ACC112 (cell line): ENCODE measurements around the gene PRKN.

Experiments used
- H2AFZ ChIP-seq: fragments of 200-600 bp; sonication (generic); one replicate; pipeline ENCODE4 v1.6.0; 2017; ENCODE audit warnings: antibody characterized with exemption, low read length; ENCODE audit not compliant: unreplicated experiment
- H3K27ac ChIP-seq: fragments of 200-600 bp; sonication (generic); 2 replicates; pipeline ENCODE4 v1.5.1; 2014; ENCODE audit warnings: low read depth, mild to moderate bottlenecking, antibody characterized with exemption, low read length, moderate library complexity
- H3K27me3 ChIP-seq: fragments of 200-600 bp; sonication (generic); 2 replicates; pipeline ENCODE4 v1.6.1; 2014; ENCODE audit warnings: mild to moderate bottlenecking, antibody characterized with exemption, low read length, moderate library complexity, mixed read lengths; ENCODE audit not compliant: insufficient read depth
- H3K36me3 ChIP-seq: fragments of 200-600 bp; sonication (generic); 2 replicates; pipeline ENCODE4 v1.6.1; 2016; ENCODE audit warnings: mild to moderate bottlenecking, antibody characterized with exemption, low read length, moderate library complexity, mixed read lengths; ENCODE audit not compliant: insufficient read depth
- H3K4me1 ChIP-seq: fragments of 200-600 bp; sonication (generic); one replicate; pipeline ENCODE4 v1.6.1; 2016; ENCODE audit warnings: low read length, mixed read lengths; ENCODE audit not compliant: insufficient read depth, unreplicated experiment, control insufficient read depth
- H3K4me3 ChIP-seq: fragments of 200-600 bp; sonication (generic); 2 replicates; pipeline ENCODE4 v1.5.1; 2014; ENCODE audit warnings: mild to moderate bottlenecking, low read depth, low read length
- H3K79me2 ChIP-seq: fragments of 200-600 bp; sonication (generic); one replicate; pipeline ENCODE4 v1.6.0; 2016; ENCODE audit warnings: low read length; ENCODE audit not compliant: control insufficient read depth, unreplicated experiment, insufficient read depth

The PRKN gene

DNA sequence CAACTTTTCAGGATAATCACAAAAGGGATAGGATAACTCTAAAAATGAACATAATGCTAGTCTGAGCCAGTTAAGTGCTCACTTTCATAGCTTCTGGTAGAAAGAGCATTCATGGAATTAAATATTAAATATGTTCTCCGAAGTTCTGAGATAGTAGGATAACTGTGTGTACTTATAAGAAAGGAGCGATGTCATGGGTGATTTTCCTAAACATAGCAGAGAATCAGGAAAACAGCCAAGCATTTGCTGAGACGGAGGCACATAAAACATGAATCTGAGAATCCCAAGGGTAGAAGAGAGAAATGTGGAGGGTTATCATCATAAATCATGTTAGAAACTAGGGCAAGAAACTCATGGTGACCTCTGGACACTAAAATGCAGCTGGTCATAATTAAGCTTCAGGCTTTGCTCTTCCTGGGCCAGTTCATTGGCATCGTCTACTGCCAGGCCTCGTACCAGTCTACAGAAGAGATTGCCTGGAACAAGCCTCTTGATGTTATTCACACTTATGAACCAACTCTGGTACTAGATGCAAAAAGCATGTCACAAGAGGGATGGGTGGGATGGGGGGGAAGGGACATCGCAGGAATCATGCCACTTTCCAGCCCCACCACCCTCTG lies 436.6 kb downstream of the PRKN start:
- Histone ChIP-seq H3K79me2 (no peaks in the 10 kb centered on the region), H3K27me3 (no peaks in the 10 kb centered on the region), H3K4me1 (no peaks in the 10 kb centered on the region), H3K27ac (no peak overlapping the region), H3K36me3 (no peaks in the 10 kb centered on the region), H3K4me3 (no peak overlapping the region), H2AFZ (no peak overlapping the region)

DNA sequence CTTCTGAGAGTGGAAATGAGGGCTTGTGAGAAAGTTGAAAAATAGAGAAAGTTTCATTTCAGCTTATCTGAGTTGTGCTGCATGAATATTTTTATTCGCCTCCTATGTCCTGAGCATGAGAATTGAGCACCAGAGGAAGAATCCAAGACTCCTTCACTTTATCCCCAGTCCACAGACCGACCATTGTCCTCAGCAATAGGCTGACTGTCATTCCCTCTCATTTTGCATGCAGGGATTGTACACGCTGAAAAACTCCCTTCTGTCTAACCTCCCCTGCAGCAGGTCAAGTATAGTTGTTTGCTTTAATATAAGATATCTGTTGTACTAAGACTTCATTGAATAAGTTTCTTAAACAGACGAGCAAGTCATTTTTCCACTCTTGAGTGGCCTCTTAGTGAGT lies 437.6 kb downstream of the PRKN start:
- Histone ChIP-seq H3K27me3 (no peaks in the 10 kb centered on the region), H3K79me2 (no peaks in the 10 kb centered on the region), H2AFZ (no peak overlapping the region), H3K4me1 (no peaks in the 10 kb centered on the region), H3K27ac (no peak overlapping the region), H3K4me3 (no peak overlapping the region), H3K36me3 (no peaks in the 10 kb centered on the region)

DNA sequence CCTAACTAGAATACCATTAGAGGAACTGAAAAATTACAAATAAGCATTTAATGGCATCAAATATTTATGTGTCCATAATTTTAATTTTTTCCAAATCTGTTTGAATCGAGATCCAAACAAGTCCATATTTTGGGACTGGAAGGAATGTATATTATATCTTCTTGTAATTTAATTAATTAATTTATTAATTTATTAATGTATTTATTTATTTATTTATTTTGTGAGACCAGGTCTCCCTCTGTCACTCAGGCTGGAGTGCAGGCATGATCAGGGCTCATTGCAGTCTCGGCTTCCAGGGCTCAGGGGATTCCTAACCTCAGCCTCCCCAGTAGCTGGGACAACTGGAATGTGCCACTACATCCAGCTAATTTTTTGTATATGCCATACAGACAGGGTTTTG lies 453.6 kb downstream of the PRKN start:
- H3K36me3 ChIP-seq: no peaks in the 10 kb centered on the region
- no peaks in the 10 kb centered on the region for H3K4me1 ChIP-seq
- H3K27ac ChIP-seq: no peak overlapping the region
- no peaks in the 10 kb centered on the region for H3K79me2 ChIP-seq
- H3K4me3 ChIP-seq: no peak overlapping the region
- no peak overlapping the region for H2AFZ ChIP-seq
- H3K27me3 ChIP-seq: no peaks in the 10 kb centered on the region

DNA sequence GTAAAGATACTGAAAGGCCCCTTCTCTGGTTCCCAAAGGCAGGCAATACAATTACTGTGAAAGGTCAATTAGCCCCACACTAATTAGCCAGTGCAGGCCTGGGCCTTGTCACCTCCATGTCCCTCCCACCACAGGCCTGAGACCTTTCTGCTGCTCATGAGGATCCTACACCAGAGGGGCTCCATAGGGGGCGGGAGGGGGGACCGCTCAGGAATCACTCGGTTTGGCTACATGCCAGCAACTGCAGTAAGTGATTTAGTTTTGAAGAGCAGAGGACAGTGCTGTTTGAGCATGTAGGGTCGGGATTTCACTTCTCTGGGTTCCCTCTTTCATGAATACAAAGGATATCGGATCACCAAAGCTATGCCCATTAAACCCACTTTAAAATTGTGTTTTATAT lies 455.6 kb downstream of the PRKN start:
- no peaks in the 10 kb centered on the region for H3K36me3 ChIP-seq
- no peak overlapping the region for H3K4me3 ChIP-seq
- no peak overlapping the region for H3K27ac ChIP-seq
- H3K4me1 ChIP-seq: no peaks in the 10 kb centered on the region
- H3K79me2 ChIP-seq: no peaks in the 10 kb centered on the region
- no peaks in the 10 kb centered on the region for H3K27me3 ChIP-seq
- H2AFZ ChIP-seq: no peak overlapping the region

DNA sequence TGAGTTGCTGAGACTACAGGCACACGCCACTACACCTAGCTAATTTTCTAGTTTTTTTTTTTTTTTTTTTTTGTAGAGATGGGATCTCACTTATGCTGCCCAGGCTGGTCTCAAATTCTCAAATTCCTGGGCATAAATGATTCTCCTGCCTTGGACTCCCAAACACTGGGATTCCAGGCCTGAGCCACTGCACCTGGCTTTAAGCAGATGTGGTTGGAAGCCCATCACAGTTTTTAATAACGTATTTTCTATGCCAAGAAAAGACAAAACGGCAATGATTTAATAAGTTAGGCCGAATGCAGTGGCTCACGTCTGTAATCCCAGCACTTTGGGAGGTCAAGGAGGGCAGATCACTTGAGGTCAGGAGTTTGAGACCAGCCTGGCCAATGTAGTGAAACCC lies 456.6 kb downstream of the PRKN start:
- Histone ChIP-seq H3K4me3 (no peak overlapping the region), H3K4me1 (no peaks in the 10 kb centered on the region), H2AFZ (no peak overlapping the region), H3K27ac (no peak overlapping the region), H3K36me3 (no peaks in the 10 kb centered on the region), H3K27me3 (no peaks in the 10 kb centered on the region), H3K79me2 (no peaks in the 10 kb centered on the region)

DNA sequence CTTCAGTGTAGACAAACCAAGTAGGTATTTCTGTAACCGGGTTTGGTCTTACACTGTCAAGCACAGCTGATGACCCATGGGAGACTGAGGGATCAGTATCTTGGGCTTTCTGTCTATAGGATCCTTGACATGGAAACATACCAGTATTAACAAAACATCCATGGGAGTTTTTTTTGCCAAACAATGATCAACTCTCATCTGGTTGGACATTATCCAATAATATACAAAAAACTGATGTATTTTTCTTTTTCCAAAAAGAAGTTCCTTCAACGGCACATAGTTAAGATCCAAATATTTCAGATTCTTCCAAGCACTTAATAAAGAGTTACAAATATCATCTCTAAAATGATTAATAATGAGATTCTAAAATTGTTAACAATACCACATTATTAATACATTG lies 459.9 kb downstream of the PRKN start:
- Histone ChIP-seq H3K4me1 (no peaks in the 10 kb centered on the region), H3K36me3 (no peaks in the 10 kb centered on the region), H3K27me3 (no peaks in the 10 kb centered on the region), H3K27ac (no peak overlapping the region), H2AFZ (no peak overlapping the region), H3K4me3 (no peak overlapping the region), H3K79me2 (no peaks in the 10 kb centered on the region)

DNA sequence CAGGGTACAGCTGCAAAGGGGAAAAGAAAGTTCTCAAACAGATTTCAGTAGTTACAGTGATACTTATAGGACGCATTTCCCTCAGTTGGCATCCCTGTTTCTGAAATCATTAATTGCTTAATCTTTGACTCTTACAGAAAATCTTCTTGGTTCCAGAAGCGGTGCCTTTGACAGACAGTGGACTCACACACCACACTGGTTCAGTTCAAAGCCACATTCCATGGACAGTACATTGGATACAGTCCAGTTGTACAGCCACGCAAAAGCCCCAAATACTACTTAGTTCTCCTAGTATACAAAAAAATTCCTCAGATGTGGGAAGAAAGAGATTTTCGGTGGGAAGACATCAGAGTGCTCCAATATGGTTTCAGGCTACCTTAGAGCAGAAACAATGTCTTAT lies 460.4 kb downstream of the PRKN start:
- no peaks in the 10 kb centered on the region for H3K27me3 ChIP-seq
- H3K4me3 ChIP-seq: no peak overlapping the region
- H3K36me3 ChIP-seq: no peaks in the 10 kb centered on the region
- H3K4me1 ChIP-seq: no peaks in the 10 kb centered on the region
- no peak overlapping the region for H2AFZ ChIP-seq
- H3K79me2 ChIP-seq: no peaks in the 10 kb centered on the region
- no peak overlapping the region for H3K27ac ChIP-seq

DNA sequence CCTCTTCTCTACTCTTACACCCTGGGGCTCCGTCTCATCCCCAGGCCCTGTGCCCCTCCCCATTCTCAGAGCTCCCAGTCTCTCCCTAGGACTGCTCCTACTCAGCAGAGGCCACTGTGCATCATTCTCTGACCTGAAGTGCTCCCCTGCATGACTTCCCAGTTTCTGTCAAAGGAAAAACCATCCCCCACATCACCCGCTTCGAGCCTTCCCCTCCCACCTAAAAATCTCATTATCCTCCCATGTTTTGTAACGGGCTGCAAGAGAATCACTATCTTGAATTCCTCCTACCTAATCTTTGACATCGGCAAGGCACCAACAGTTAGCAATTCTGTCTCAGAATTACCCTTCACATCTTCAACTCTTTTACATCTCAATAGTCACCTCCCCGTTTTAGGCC lies 463.0 kb downstream of the PRKN start:
- Histone ChIP-seq H3K27me3 (no peaks in the 10 kb centered on the region), H3K4me3 (no peak overlapping the region), H3K36me3 (no peaks in the 10 kb centered on the region), H3K4me1 (no peaks in the 10 kb centered on the region), H3K27ac (no peak overlapping the region), H2AFZ (no peak overlapping the region), H3K79me2 (no peaks in the 10 kb centered on the region)

DNA sequence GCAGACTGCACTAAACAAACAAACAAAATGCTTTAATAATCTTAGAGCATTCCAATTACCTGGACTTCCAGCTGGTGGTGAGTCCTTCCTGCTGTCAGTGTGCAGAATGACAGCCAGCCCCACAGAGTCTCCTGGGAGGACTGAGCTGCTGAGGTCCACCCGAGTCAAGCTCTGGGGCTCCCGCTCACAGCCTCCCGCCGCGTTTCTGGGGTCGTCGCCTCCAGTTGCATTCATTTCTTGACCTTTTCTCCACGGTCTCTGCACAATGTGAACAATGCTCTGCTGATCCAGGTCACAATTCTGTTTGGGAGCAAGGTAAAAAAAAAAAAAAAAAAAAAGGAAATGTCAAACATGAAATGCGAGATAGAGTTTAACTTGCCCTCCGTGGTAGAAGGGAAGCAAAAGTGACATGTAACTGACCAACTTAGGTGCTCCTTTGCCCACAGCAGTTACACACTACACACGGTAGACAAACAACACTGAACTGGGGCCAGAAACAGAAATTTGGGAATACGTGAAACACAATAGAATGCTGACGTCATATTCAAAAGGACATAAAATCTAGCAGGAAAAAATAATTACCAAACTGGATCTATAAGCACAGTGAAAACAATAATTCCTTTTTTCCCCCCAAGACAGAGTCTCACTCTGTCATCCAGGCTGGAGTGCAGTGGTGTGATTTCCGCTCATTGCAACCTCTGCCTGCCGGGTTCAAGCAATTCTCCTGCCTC lies 464.9 kb downstream of the PRKN start:
- H2AFZ ChIP-seq: no peak overlapping the region
- no peaks in the 10 kb centered on the region for H3K27me3 ChIP-seq
- no peaks in the 10 kb centered on the region for H3K36me3 ChIP-seq
- no peaks in the 10 kb centered on the region for H3K4me1 ChIP-seq
- H3K79me2 ChIP-seq: no peaks in the 10 kb centered on the region
- H3K27ac ChIP-seq: no peak overlapping the region
- no peak overlapping the region for H3K4me3 ChIP-seq

DNA sequence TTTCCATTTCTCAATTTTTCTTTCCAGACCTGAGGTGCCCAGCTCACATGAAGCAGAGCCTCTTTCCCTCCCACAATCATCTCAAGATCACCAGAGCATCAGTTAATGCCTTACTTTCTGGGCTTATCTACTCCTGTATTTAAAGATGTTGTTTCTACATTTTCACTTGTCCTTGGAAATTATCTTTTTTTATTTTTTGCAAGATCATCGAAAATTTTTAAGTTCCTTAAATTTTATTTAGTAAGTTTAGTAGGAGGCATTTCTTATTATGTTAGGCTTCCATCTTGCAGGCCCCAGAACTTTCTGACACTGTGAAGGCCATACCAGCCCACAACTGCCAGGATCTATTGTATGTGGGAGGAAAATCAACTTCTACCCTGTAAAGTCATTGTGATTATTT lies 466.0 kb downstream of the PRKN start:
- no peak overlapping the region for H3K4me3 ChIP-seq
- H3K4me1 ChIP-seq: no peaks in the 10 kb centered on the region
- H3K36me3 ChIP-seq: no peaks in the 10 kb centered on the region
- no peaks in the 10 kb centered on the region for H3K79me2 ChIP-seq
- no peak overlapping the region for H3K27ac ChIP-seq
- no peaks in the 10 kb centered on the region for H3K27me3 ChIP-seq
- no peak overlapping the region for H2AFZ ChIP-seq

DNA sequence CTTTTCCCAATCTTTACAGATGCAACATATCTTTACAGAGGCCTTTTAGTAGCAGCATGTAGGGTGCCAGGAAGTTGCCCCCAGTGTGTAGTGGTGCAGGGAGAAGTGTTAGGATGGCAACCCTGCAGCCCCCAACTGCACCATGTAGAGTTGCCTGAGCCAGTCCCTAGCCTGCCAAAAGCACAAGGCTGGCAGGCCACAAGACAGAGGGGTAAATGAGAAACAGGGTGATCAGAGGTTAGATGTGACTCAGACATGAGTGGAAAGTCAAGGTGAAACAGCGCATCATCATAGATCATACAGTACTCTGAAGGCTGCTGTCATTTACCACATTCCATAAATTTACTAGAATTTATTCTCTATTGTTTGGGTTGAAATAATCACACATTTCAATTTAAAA lies 467.5 kb downstream of the PRKN start:
- H3K27ac ChIP-seq: no peak overlapping the region

More for the DNA sequence above, 467.5 kb downstream of the PRKN start:
- Histone ChIP-seq H3K4me1 (no peaks in the 10 kb centered on the region), H3K79me2 (no peaks in the 10 kb centered on the region), H2AFZ (no peak overlapping the region), H3K36me3 (no peaks in the 10 kb centered on the region), H3K4me3 (no peak overlapping the region), H3K27me3 (no peaks in the 10 kb centered on the region)
